B cell (primary cell): ENCODE measurements around the gene NKAIN2. TPM values are rescaled to one million over a fixed set of nuclear protein-coding genes. Genes with fewer than 3 reads are reported as not detected.
"Not testable (repeated sequence)": the region's sequence is repeated elsewhere in the genome, so short reads cannot be mapped to it uniquely, and the experiment has no call there.

Source experiments
- ATAC-seq: fragments of 200-7000 bp; cut with Tn5 transposase; one replicate; pipeline ENCODE4 v1.10.0; 2021; ENCODE audit warnings: low read depth, mild to moderate bottlenecking, moderate number of reproducible peaks, moderate library complexity
- CTCF ChIA-PET: fragments of 350-600 bp; sonication (Branson Sonifier 250); formaldehyde crosslinking; loops from one replicate; lab custom pipeline; 2021; ENCODE audit warnings: antibody characterized with exemption, inconsistent platforms; lab: Charles Lee
- POLR2A ChIA-PET: fragments of 350-600 bp; sonication (Branson Sonifier 250); formaldehyde crosslinking; loops from one replicate; lab custom pipeline; 2021; ENCODE audit warnings: antibody characterized with exemption; lab: Charles Lee
- DNase-seq: peaks from one replicate; pipeline ENCODE4 v3.0.0; 2013
- H2AFZ ChIP-seq: 2 replicates; pipeline ENCODE4 v1.6.1; 2012; ENCODE audit warnings: mild to moderate bottlenecking, low read depth, low read length; ENCODE audit not compliant: insufficient read depth, poor library complexity, severe bottlenecking
- H3K27ac ChIP-seq, 2 donors: 1 replicate in 1 of 2; 2 replicates in 1 of 2; pipeline ENCODE4 v1.5.1; 2012 to 2013; ENCODE audit warnings: low read length in 2 of 2, mild to moderate bottlenecking in 2 of 2, moderate library complexity in 1 of 2
- H3K27me3 ChIP-seq, 4 experiments: fragments of 200-600 bp in 1 of 4; sonication (generic) in 1 of 4; replicated peaks in 1 of 4; 1 replicate in 2 of 4; 2 replicates in 2 of 4; pipeline versions ENCODE4 v1.6.1 to v1.7.0; 2013 to 2016; ENCODE audit warnings: low read length in 3 of 4, mild to moderate bottlenecking in 2 of 4, mixed read lengths in 1 of 4, moderate library complexity in 1 of 4; ENCODE audit not compliant: insufficient read depth in 4 of 4, control insufficient read depth in 3 of 4; ENCODE audit errors: control extremely low read depth in 1 of 4
- H3K36me3 ChIP-seq, 2 experiments: replicated peaks in 1 of 2; 1 replicate in 1 of 2; 2 replicates in 1 of 2; pipeline versions ENCODE4 v1.6.1 to v1.7.1; 2013; ENCODE audit warnings: low read length in 1 of 2; ENCODE audit not compliant: insufficient read depth in 2 of 2, control insufficient read depth in 1 of 2; ENCODE audit errors: control extremely low read depth in 1 of 2, extremely low read depth in 1 of 2
- H3K4me1 ChIP-seq, 2 donors: fragments of 200-600 bp in 1 of 2; sonication (generic) in 1 of 2; 1 replicate in 1 of 2; 2 replicates in 1 of 2; pipeline versions ENCODE4 v1.5.1 to v1.6.1; 2013 to 2017; ENCODE audit warnings: low read length in 2 of 2; ENCODE audit not compliant: control insufficient read depth in 2 of 2, insufficient read depth in 2 of 2
- H3K4me2 ChIP-seq: replicated peaks from 2 replicates; pipeline ENCODE3; 2012; ENCODE audit warnings: mild to moderate bottlenecking, low read depth, low read length; ENCODE audit not compliant: poor library complexity, severe bottlenecking
- H3K4me3 ChIP-seq, 5 experiments: fragments of 200-600 bp in 1 of 5; sonication (generic) in 1 of 5; 1 replicate in 3 of 5; 2 replicates in 2 of 5; pipeline versions ENCODE4 v1.5.1 to v1.7.0; 2011 to 2016; ENCODE audit warnings: low read length in 4 of 5, mild to moderate bottlenecking in 4 of 5, low read depth in 2 of 5, control low read depth in 1 of 5, moderate library complexity in 1 of 5; ENCODE audit not compliant: insufficient read depth in 1 of 5; ENCODE audit errors: control extremely low read depth in 1 of 5, extremely low read depth in 1 of 5
- H3K79me2 ChIP-seq: fragments of 200-600 bp; sonication (generic); one replicate; pipeline ENCODE4 v1.6.0; 2016; ENCODE audit warnings: low read length; ENCODE audit not compliant: control insufficient read depth, insufficient read depth
- H3K9ac ChIP-seq: fragments of 200-600 bp; sonication (generic); 2 replicates; pipeline ENCODE4 v1.6.1; 2017; ENCODE audit warnings: mild to moderate bottlenecking, low read length, moderate library complexity
- H3K9me3 ChIP-seq, 3 donors: one replicate each; pipeline versions ENCODE4 v1.6.1 to v1.7.1; 2013; ENCODE audit warnings: low read length in 2 of 3; ENCODE audit not compliant: control insufficient read depth in 2 of 3, insufficient read depth in 1 of 3; ENCODE audit errors: control extremely low read depth in 1 of 3
- H4K20me1 ChIP-seq: 2 replicates; pipeline ENCODE4 v1.6.0; 2012; ENCODE audit warnings: mild to moderate bottlenecking, low read length; ENCODE audit not compliant: insufficient read depth, control insufficient read depth, poor library complexity, severe bottlenecking
- H3K27ac Mint-ChIP-seq: one replicate; pipeline ENCODE4 v1.8.0; 2021; ENCODE audit warnings: mixed read lengths
- H3K27me3 Mint-ChIP-seq: one replicate; pipeline ENCODE4 v1.8.0; 2021; ENCODE audit warnings: mixed read lengths
- H3K4me1 Mint-ChIP-seq: one replicate; pipeline ENCODE4 v1.8.0; 2021; ENCODE audit warnings: mixed read lengths
- H3K4me3 Mint-ChIP-seq: one replicate; pipeline ENCODE4 v1.8.0; 2021; ENCODE audit warnings: mixed read lengths
- H3K9me3 Mint-ChIP-seq: one replicate; pipeline ENCODE4 v1.8.0; 2022; ENCODE audit warnings: mixed read lengths; ENCODE audit not compliant: insufficient read depth
- CTCF ChIP-seq: fragments of 200-600 bp; IDR thresholded peaks from one replicate; pipeline ENCODE4 v1.8.0; 2022; ENCODE audit warnings: antibody characterized with exemption, mild to moderate bottlenecking
- EZH2 ChIP-seq: IDR thresholded peaks from 2 replicates; pipeline ENCODE4 v1.6.1; 2012; ENCODE audit warnings: borderline replicate concordance, low read depth, mild to moderate bottlenecking, moderate library complexity, low read length; ENCODE audit not compliant: insufficient read depth, poor library complexity, severe bottlenecking
- WGBS: methylation state at CpG from one replicate; pipeline ENCODE4 v1.1.5; 2013; ENCODE audit warnings: missing lambda C conversion rate; ENCODE audit not compliant: insufficient coverage; 5-methylcytosine and 5-hydroxymethylcytosine counted together
- intact Hi-C: fragments of 100-400 bp; cut with micrococcal nuclease; formaldehyde crosslinking; loops from one replicate; pipeline ENCODE4 v1.10.0; 2022
- polyA plus RNA-seq: library from polyadenylated mRNA; depleted of rRNA; stranded (reverse); fragments of >200 nt; gene quantifications from 2 replicates; pipeline ENCODE4 v1.2.3, GENCODE V29; 2012
- total RNA-seq, 2 donors: library from RNA; stranded (reverse); fragments of 120-200 nt in 1 of 2; gene quantifications; 1 replicate in 1 of 2; 2 replicates in 1 of 2; pipeline versions ENCODE4 v1.2.3 to v1.2.4, GENCODE V29; 2013 to 2022

NKAIN2 gene
- total and polyA plus RNA-seq, 2 donors (not counting 1 experiment from before 2014, with no cell fraction given) = not detected

DNA sequence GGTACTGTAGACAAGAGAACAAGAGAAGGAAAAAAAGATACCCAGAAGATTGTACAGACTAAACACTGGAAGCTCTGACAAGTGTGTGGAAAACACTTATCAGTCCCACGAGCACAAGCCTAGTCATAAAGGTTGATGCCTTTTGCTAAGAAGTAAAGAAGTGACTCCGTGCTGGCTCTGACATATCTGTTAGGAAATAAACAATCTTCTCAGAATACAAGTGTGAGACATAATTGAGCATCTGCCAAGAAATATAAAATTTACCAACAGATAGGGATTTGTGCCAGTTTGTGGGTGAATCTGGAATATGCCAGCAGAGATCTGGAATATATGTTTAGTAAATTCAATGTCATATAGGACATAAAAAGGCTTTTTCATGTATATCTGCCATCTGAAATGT lies 899.9 kb downstream of the NKAIN2 start:
- Mint-ChIP-seq H3K4me1 (no peaks in the 10 kb centered on the region), H3K4me3 (no peak overlapping the region), H3K9me3 (peaks cover 2% of the 10 kb centered on the region), H3K27ac (no peak overlapping the region), H3K27me3 (no peaks in the 10 kb centered on the region)
- intact Hi-C loops = no loop called here
- no peak overlapping the region for H3K4me2 ChIP-seq
- peaks cover 0 to 4% (median 3%) of the 10 kb centered on the region in 3 donors for H3K9me3 ChIP-seq
- no peaks in the 10 kb centered on the region for H4K20me1 ChIP-seq
- TF ChIP-seq CTCF (no peak), EZH2 (no peak)
- no peak overlapping the region for H3K27ac ChIP-seq
- no peaks in the 10 kb centered on the region for H3K4me1 ChIP-seq
- H3K27me3 ChIP-seq = no peaks in the 10 kb centered on the region
- 100% methylated on average over 1 of the region's 2 CpGs for whole genome bisulfite sequencing
- ATAC-seq (no peak), DNase-seq (no peak)
- H3K79me2 ChIP-seq = no peaks in the 10 kb centered on the region
- POLR2A ChIA-PET = no interaction called here
- no peak overlapping the region for H3K4me3 ChIP-seq
- H3K36me3 ChIP-seq = no peaks in the 10 kb centered on the region
- no peak overlapping the region for H2AFZ ChIP-seq
- H3K9ac ChIP-seq = no peak overlapping the region
- CTCF ChIA-PET = no interaction called here

DNA sequence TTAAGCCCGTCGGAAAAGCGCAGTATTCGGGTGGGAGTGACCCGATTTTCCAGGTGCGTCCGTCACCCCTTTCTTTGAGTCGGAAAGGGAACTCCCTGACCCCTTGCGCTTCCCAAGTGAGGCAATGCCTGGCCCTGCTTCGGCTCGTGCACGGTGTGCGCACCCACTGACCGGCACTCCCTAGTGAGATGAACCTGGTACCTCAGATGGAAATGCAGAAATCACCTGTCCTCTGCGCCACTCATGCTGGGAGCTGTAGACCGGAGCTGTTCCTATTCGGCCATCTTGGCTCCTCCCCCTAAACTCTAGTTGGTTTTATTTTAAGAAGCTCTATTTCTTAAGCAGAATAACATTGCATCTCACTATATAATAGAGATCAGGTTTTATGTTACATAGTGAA lies 908.9 kb downstream of the NKAIN2 start:
- H3K27ac Mint-ChIP-seq, H3K4me1 ChIP-seq, intact Hi-C loops, POLR2A ChIA-PET, H3K9ac ChIP-seq, H4K20me1 ChIP-seq, H3K27me3 ChIP-seq, H3K9me3 Mint-ChIP-seq, H3K4me1 Mint-ChIP-seq, H3K36me3 ChIP-seq, ATAC-seq, H3K9me3 ChIP-seq, H3K27ac ChIP-seq, H3K4me2 ChIP-seq, H3K79me2 ChIP-seq, H2AFZ ChIP-seq, H3K4me3 ChIP-seq, H3K4me3 Mint-ChIP-seq, H3K27me3 Mint-ChIP-seq, DNase-seq, CTCF ChIA-PET: not testable (repeated sequence)
- 96% methylated on average over 13 of the region's 17 CpGs for WGBS
